GM21529 (cell line): Measurements from ENCODE around the gene MAPK9.
A peak's percentile ranks its signal among the peaks of the same experiment; 100 is the strongest.

Source experiments
- ATAC-seq: cut with Tn5 transposase; IDR thresholded peaks from one replicate; pipeline ENCODE4 v1.9.1; 2021; ENCODE audit not compliant: unreplicated experiment

MAPK9 gene

DNA sequence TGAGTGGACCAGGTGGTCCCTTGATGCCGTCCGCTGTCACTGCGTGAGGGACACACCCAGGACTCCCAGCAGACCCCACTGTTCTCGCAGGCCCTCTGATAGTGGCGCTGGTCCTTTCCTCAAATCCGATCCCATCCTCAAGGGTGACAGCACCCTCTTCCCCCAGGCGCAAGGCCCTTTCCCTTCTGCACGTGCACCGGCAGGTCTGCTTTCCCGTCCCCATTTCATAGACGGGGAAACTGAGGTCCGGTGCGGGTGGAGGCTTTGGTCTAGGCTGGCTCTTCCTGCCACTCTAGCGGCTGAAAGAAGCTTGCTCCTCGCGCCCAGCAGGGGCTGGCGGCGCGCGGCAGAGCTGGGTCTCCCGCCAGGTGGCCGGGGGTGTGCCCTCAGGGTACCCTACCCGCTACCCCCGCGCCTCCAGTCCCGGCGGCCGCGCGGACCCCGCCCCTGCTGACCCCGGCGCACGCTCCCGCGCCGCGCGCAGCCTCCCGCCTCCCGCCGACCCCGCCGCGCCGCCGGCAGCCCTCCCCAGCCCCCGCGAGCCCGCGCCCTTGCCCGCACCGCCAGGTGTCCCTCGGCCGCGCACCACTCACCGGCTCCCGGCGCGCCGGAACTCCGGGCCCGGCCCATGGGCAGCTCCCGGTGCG lies 83.3 kb downstream of the MAPK9 start:
- peak; percentile 39 for ATAC-seq

DNA sequence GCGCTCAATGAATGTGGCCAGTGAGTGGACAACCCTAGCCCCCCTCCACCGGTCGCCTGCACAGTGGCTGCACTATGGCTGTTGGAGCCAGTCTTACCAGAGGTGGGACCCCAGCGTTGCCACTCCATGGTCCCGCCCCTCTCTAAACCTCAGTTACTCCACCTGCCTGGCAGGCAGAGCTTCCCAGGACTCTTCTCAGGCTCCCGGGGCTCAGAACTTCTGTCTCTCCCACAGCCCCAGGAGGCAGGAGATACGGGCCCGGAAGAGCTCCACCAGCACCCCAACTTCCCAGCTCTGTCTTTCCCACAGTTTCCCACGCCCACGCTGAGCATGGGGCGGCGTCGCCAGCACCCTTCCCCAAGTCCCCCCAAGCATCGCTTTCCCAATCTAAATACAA lies 83.8 kb downstream of the MAPK9 start:
- ATAC-seq: no peak

DNA sequence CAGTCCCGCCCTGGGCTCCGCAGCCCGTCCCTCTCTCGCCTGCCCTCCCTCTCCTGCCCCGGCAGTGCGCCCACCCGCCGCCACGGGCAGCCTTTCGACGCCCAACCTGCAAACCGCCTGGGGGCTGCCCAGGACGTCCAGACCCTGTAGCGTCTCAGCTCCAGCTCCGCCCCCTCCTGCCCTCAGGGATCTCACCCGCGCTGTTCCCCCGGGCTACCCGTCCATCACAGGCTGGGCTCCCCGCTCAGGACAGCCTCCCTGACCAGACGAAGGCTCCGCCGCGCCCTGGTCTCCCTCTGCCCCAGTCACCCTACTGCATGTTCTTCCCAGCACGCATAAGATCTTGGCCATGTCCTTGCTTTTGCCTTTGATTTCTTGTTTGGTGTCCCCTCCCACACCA lies 84.3 kb downstream of the MAPK9 start:
- ATAC-seq: no peak

DNA sequence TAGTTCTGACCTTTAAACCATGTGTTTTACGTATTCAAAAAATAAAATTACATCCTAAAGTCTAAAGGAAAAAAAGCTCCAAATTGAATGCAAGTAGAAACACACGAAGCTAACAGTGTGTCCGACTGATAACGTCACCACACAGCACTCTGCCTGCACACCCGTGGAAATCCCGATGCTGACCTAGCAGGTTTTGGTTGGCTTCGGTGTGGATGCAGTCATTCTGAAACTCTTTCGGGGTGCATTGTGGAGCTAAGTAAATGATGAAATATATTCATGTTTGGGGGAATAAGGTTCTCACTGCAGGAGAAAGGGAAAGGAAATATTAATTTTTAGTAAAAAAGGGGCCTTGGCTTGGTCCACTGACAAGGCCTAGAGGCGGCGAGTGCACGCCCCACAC lies 84.9 kb downstream of the MAPK9 start:
- ATAC-seq: no peak

DNA sequence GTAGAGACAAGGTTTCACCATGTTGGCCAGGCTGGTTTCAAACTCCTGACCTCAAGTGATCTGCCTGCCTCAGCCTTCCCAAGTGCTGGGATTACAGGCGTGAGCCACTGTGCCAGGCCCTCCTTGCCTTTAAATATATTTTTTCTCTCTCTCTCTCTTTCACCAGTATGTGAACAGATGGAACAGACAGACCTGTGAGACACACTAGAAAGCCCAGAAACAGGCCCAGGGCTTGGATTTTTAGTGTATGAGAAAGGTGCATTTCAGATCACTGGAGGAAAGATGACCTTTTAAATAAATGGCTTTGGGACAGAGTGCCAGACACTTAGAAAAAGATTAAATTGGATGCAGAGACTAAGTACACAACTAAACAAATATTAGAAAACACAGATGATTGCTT lies 86.0 kb downstream of the MAPK9 start:
- no peak for ATAC-seq

DNA sequence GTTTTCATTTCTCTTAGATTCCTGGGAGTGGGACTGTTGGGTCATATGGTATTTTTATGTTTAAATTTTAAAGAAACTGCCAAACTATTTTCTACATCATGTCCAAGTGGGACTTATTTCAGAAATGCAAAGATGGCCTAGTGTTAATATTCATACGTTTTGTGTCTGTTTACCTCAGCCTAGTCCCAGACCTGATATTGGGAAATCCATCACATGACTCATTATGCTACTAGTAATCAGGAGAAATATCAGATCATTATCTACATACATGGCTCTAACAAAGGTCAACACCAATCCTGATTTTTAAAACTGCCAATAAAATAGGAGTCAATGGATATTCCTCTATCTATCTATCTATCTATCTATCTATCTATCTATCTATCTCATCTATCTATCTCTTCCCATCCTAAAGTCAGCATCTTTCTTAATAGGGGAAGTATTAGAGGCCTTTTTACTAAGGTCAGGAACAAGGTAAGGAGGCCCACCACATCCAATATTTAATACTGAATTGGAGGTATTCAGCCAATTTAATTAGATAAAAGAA lies 87.5 kb downstream of the MAPK9 start:
- no peak for ATAC-seq

DNA sequence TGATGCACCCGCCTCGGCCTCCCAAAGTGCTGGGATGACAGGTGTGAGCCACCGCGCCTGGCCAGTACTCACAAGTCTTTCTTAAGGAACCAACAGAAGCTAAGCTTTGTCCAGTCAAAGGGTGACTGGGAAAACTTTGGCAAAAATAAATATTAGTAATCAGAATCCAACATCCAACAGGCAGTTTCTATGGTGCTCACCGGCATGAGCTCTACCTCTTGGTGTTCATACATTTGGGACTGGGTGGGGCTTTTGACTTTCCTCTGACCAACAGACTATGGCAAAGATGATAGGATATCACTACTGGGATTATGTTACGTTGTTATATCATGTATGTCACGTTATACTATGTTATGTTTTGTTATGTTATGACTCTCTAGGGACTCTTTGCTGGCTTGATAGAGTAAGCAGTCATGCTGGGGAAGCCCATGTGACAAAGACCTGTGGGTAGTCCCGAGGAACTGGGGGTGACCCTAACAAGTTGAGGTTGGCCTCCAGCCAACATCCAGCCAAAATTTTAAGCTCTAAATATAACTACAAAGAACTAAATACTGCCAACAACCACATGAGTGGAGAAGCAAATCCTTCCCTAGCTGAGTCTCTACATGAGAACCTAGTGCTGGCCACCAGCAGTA lies 88.8 kb downstream of the MAPK9 start:
- no peak for ATAC-seq

DNA sequence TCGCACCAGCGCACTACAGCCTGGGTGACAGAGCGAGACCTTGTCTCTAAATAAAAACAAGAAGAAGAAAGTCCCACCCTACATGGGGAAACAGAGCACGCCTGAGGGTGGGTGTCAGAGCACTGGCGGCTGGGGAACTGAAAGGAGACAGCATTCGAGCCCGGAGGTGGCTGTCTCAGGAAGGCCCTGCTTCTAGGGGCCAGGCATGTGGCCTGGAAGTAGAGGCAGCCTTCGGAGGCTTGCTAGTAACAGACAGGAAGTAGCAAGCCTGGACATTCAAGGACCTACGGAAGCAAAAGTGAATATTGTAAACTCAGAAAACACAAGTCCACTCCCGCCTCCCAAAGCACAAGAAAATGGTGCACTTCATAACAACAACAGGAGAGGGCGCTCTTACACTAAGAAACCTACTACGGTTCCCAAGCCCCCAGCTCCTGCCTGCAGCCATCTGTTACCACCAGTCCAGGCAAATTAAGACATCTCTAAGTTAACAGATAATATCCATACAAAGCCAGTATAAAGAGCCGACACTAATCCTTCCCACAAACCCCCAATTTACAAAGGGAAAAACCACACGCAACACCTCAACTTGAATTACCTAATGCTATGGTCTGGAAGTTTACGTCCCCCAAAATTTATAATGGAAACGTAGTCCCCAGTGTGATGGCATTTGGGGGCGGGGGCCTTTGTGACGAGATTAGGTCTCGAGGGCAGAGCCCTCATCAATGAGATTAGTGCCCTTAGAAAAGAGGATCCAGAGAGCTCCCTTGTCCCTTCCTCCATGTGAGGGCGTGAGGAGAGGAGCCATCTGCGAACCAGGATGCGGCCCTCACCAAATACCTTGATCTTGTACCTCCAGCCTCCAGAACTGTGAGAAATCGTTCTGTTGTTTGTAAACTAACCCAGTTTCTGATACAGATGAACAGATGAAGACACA lies 90.6 kb downstream of the MAPK9 start:
- no peak for ATAC-seq

DNA sequence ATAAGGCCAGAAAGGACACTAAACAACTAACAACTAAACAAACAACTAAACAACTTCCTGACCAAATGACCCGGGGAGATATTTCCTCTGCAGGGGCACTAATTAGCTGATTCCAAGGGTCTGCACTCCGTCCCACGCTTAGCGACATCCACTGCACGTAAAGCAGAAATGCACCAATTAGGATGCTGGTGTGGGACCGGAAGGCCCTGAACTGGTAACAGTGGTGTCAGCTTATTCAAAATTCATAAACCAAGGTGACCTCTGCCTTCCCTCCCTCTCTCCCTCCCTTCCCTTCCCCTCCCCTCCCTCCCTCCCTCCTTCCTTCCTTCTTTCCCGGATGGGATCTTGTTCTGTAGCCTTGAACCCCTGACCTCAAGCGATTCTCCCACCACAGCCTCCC lies 92.5 kb downstream of the MAPK9 start:
- no peak for ATAC-seq

DNA sequence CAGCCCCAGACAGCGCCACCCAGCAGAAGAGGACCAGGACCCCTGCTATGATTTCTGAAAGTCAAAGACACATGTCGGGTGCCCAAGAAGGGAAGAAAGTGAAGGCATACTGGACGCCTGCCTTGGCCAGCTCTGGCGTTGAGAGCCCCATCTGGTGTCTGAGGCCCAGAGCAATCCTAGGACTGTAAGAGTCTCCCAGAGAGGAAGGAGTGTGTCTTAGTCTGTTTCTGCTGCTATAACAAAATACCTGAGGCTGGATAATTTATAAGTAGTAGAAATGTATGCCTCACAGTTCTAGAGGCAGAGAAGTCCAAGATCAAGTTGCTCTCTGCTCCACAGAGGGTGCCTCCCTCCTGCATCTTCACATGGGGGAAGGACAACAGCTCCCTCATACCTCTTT lies 93.7 kb downstream of the MAPK9 start:
- ATAC-seq: no peak

DNA sequence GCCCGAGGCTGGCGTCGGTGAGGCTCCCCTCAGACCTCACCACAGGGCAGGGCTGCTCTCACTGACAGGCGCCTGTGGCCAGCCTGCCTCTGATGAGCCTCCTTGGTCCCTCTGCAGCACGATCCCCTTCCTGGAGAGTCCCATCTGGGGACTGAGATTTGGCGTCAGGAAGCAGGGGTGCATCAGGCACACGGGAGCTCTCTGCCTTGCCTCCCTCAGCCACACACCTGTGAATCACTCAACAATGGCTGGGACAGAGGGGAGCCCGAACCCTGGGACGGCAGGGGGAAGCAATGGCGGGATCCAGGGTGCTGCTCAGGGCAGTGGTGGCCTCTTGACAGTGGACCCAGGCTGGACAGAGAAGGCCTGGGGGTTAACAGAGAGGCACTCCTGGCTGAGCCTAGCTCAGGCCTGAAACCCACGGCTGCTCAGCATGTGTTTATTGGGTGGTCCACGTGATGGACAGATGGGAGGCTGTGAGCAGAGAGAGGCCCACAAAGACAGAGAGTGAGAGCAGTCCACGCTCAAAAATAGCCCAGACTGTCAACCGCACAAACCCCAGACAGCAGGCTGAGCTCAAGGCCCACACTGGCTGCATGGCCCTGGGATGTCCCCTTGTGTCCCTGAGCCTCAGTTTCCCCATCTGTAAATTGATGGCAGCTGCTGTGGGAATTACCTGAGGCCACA lies 94.7 kb downstream of the MAPK9 start:
- ATAC-seq: no peak

DNA sequence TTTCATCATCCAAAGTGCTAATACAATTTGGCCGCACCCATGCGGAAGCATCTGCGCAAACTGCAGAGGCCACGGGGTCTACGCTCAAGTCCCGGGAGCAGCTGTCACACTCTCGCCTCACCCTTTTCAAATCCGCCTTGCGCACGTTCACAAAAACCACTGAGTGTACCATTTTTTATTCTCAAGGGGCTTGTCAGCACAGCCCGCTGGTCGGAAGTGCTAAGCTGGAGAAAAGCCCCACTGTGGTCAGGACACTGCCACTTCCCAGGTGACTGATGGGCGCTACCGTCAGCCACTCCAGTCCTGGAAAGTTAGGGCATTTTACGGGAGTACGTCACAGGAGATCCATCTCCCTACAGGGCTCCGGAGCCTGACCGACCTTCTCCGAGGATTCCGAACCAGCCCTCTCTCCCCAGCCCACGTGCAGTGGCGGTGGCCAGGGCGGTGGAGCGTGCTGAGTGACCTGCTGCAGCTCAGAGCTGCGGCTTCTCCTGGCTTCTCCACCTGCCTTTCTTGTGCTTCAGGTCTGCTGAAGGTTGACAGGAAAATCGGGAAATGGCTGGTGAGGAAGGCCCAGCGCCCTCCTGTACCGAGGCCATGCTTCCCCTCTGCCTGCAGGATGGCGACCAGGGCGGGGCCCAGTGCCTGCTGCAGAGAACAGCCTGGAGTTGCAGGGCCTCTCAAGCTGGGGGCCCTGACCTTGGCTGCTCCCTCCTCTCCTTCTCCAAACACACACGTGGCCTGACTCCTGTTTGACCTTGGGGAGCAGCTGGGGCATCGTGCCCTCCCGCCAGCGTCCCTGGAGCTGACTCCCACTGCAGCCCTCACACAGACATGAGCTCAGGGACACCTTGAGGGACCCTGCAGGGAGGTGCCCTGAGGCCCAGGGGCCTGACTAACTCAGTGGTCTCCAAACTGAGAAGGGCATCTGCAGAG lies 97.2 kb downstream of the MAPK9 start:
- ATAC-seq: no peak

DNA sequence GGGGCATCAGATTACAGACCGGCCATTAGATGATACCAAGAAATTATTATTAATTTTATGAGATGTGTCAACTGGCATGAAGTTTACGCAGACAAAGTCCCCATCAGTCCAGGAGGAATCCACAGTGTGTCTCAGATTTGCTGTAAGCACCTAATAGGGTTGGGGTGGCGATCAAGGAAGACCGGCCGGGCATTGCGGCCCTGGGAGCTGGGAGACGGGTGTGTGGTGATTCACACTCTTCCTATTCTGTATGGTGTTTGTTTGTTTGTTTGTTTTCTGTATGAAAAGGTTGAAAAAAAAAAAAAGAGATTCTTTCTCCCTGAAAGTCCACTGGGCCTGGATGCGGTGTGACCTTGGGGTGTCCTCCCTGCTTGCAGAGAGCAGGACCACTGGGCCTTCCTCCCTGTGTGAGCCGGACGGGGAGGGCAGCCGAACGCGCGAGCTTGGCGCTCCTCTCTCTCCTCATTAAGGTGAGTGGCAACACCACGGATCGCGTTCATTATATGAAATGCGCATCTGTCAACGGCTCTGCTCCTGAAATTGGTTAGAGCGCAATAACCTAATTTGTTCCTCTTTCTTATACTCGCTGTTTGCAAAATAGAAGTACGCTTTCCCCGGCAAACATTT lies 98.0 kb downstream of the MAPK9 start:
- no peak for ATAC-seq

DNA sequence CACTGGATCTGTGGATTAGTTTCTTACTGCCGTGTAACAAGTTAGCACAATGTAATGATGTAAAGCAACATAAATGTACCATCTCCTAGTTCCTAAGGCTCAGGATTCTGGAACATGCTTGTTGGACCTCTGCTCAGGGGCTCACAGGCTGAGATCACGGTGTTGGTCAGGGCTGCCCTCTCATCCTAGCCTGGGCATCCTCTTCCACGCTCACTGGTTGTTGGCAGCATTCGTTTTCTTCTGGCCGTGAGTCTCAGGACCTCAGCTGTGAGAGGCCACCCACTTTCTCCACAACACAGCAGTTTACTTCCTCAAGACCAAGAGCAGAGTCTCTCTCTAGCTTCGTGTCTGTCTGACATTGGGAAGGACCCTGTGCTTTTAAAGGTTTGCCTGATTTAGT lies 100.2 kb downstream of the MAPK9 start:
- no peak for ATAC-seq

DNA sequence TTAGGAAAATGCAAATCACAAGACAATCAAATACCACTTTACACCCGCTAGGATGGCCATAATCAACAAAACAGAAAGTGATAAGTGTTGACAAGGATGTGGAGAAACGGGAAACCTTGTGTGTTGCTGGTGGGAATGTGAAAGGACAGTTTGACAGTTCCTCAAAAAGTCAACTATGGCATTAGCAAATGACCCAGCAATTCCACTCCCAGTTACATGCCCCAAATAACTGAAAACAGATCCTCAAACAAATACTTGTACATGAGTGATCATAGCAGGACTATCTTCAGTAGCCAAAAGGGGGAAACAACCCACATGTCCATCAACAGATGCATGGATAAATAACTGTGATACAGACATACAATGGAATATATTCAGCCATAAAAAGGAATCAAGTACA lies 104.1 kb downstream of the MAPK9 start:
- no peak for ATAC-seq
